Calu3 (cell line): ENCODE measurements around the gene ALK. TPM values are rescaled to one million over a fixed set of nuclear protein-coding genes. Genes with fewer than 3 reads are reported as not detected.

Source experiments
- BruUV-seq: library from RNA; stranded (reverse); fragments of 400-500 nt; replicated peaks from 2 replicates; lab custom pipeline; 2021; lab: Mats Ljungman, UMichigan
- CTCF ChIA-PET: fragments of 300-600 bp; sonication (Branson Sonifier 250); formaldehyde crosslinking; loops from one replicate; lab custom pipeline; 2022; ENCODE audit warnings: antibody characterized with exemption; lab: Charles Lee
- DNase-seq: peaks from one replicate; pipeline ENCODE4 v3.0.0; 2022
- H3K27ac Mint-ChIP-seq: one replicate; pipeline ENCODE4 v1.8.0; 2022; ENCODE audit warnings: mixed read lengths; ENCODE audit not compliant: unreplicated experiment
- H3K27me3 Mint-ChIP-seq: one replicate; pipeline ENCODE4 v1.8.0; 2022; ENCODE audit warnings: mixed read lengths; ENCODE audit not compliant: unreplicated experiment
- H3K36me3 Mint-ChIP-seq: one replicate; pipeline ENCODE4 v1.8.0; 2022; ENCODE audit warnings: mild to moderate bottlenecking, moderate library complexity, mixed read lengths; ENCODE audit not compliant: insufficient read depth, unreplicated experiment
- H3K4me1 Mint-ChIP-seq: one replicate; pipeline ENCODE4 v1.8.0; 2022; ENCODE audit warnings: mild to moderate bottlenecking, low read depth, mixed read lengths; ENCODE audit not compliant: unreplicated experiment
- H3K4me3 Mint-ChIP-seq: one replicate; pipeline ENCODE4 v1.8.0; 2022; ENCODE audit warnings: mild to moderate bottlenecking, low read depth, moderate library complexity, mixed read lengths; ENCODE audit not compliant: unreplicated experiment
- H3K9me3 Mint-ChIP-seq: one replicate; pipeline ENCODE4 v1.8.0; 2022; ENCODE audit warnings: low read depth, mixed read lengths; ENCODE audit not compliant: unreplicated experiment
- CTCF ChIP-seq: fragments of 200-600 bp; IDR thresholded peaks from one replicate; pipeline ENCODE4 v1.8.0; 2022; ENCODE audit warnings: antibody characterized with exemption; ENCODE audit not compliant: unreplicated experiment
- intact Hi-C: fragments of 100-400 bp; cut with micrococcal nuclease; formaldehyde crosslinking; loops from one replicate; pipeline ENCODE4 v1.10.0; 2022; ENCODE audit not compliant: unreplicated experiment
- total RNA-seq: library from RNA; stranded (reverse); gene quantifications from 2 replicates; pipeline ENCODE4 v1.2.3, GENCODE V29; 2022

ALK gene
- total RNA-seq, 1 experiment from 2014 or later = not detected

- intact Hi-C loops = no loop called here
- BruUV-seq = no TSS peak
- Mint-ChIP-seq H3K4me1 (no peaks in the 10 kb centered on the region), H3K36me3 (no peaks in the 10 kb centered on the region), H3K27ac (no peak overlapping the region), H3K4me3 (no peak overlapping the region), H3K9me3 (no peaks in the 10 kb centered on the region), H3K27me3 (peaks cover 75% of the 10 kb centered on the region)
- DNase-seq = no peak
- CTCF ChIA-PET = interaction anchor here (1.0 kb wide), 1 partner anchor 25 kb away, joined by 3 read pairs; no protein-coding TSS in a partner anchor
- no peak for TF ChIP-seq CTCF
These were observed 680.0 kb downstream of the ALK start for GRCh38 chr2:29241341-29241740.

GRCh38 chr2:29240601-29241000, 680.8 kb downstream of the ALK start:
- no peak for DNase-seq
- intact Hi-C loops = no loop called here
- H3K27ac Mint-ChIP-seq = no peak overlapping the region
- no TSS peak for BruUV-seq
- H3K36me3 Mint-ChIP-seq = no peaks in the 10 kb centered on the region
- TF ChIP-seq CTCF = no peak
- H3K4me1 Mint-ChIP-seq = no peaks in the 10 kb centered on the region
- H3K9me3 Mint-ChIP-seq = no peaks in the 10 kb centered on the region
- CTCF ChIA-PET = no interaction called here
- H3K4me3 Mint-ChIP-seq = no peak overlapping the region
- H3K27me3 Mint-ChIP-seq = peaks cover 79% of the 10 kb centered on the region

GRCh38 chr2:29239209-29239960, 682.0 kb downstream of the ALK start:
- CTCF ChIA-PET = interaction anchor here (1.1 to 1.3 kb wide), 2 partner anchors 12 to 833 kb away, joined by 3 read pairs; no protein-coding TSS in a partner anchor
- Mint-ChIP-seq H3K27me3 (peaks cover 90% of the 10 kb centered on the region), H3K36me3 (no peaks in the 10 kb centered on the region), H3K27ac (no peak overlapping the region), H3K4me3 (no peak overlapping the region), H3K4me1 (peaks cover under 1% of the 10 kb centered on the region), H3K9me3 (no peaks in the 10 kb centered on the region)
- no peak for DNase-seq
- intact Hi-C loops = loop anchor here (5.0 kb wide), 2 partner anchors 788 to 833 kb away; no protein-coding TSS in a partner anchor
- no peak for TF ChIP-seq CTCF
- no TSS peak for BruUV-seq

GRCh38 chr2:29238497-29238896, 682.9 kb downstream of the ALK start:
- no peaks in the 10 kb centered on the region for H3K36me3 Mint-ChIP-seq
- peak; percentile 63 for TF ChIP-seq CTCF
- peaks cover 96% of the 10 kb centered on the region for H3K27me3 Mint-ChIP-seq
- CTCF ChIA-PET = interaction anchor here (0.7 to 1.3 kb wide), 3 partner anchors 13 to 834 kb away, joined by 3 read pairs; no protein-coding TSS in a partner anchor
- no peak overlapping the region for H3K4me3 Mint-ChIP-seq
- intact Hi-C loops = loop anchor here (1.0 to 5.0 kb wide), 3 partner anchors 24 to 834 kb away; no protein-coding TSS in a partner anchor
- peaks cover 10% of the 10 kb centered on the region for H3K4me1 Mint-ChIP-seq
- no peaks in the 10 kb centered on the region for H3K9me3 Mint-ChIP-seq
- DNase-seq = peak; percentile 69
- H3K27ac Mint-ChIP-seq = no peak overlapping the region
- no TSS peak for BruUV-seq
